LNCaP clone FGC (cell line): ENCODE measurements around the gene CRP.
"Not testable (repeated sequence)": the region's sequence is repeated elsewhere in the genome, so short reads cannot be mapped to it uniquely, and the experiment has no call there.

Experiments
- DNase-seq: peaks from one replicate; pipeline ENCODE4 v3.0.0-alpha.2; 2011; ENCODE audit warnings: low read depth
- H3K4me3 ChIP-seq: 2 replicates; pipeline ENCODE4 v1.5.1; 2011; ENCODE audit warnings: mild to moderate bottlenecking, low read depth, low read length, control low read depth
- CTCF ChIP-seq: IDR thresholded peaks from 2 replicates; pipeline ENCODE4 v1.5.1; 2012; ENCODE audit warnings: mild to moderate bottlenecking; ENCODE audit not compliant: control insufficient read depth, insufficient read depth; ENCODE audit errors: extremely low read depth

The CRP gene

GRCh38 chr1:159750621-159751020 lies 36.2 kb upstream of the CRP start:
- TF ChIP-seq CTCF = no peak
- DNase-seq = no peak
- H3K4me3 ChIP-seq = no peak overlapping the region

- DNase-seq = no peak
- no peak for TF ChIP-seq CTCF
- H3K4me3 ChIP-seq = no peak overlapping the region
These were observed 35.2 kb upstream of the CRP start for GRCh38 chr1:159749630-159750029.

- no peak for DNase-seq
- no peak for TF ChIP-seq CTCF
- H3K4me3 ChIP-seq = no peak overlapping the region
These were observed 34.0 kb upstream of the CRP start for GRCh38 chr1:159748370-159748769.

- no peak for DNase-seq
- TF ChIP-seq CTCF = no peak
- H3K4me3 ChIP-seq = no peak overlapping the region
These were observed 32.3 kb upstream of the CRP start for GRCh38 chr1:159746666-159747065.

- DNase-seq = no peak
- TF ChIP-seq CTCF = no peak
- H3K4me3 ChIP-seq = no peak overlapping the region
These were observed 29.4 kb upstream of the CRP start for GRCh38 chr1:159743651-159744410.

- no peak overlapping the region for H3K4me3 ChIP-seq
- no peak for TF ChIP-seq CTCF
- no peak for DNase-seq
These were observed 23.0 kb upstream of the CRP start for GRCh38 chr1:159737238-159737916.

- not testable (repeated sequence) for H3K4me3 ChIP-seq, DNase-seq
These were observed 8.8 kb upstream of the CRP start for GRCh38 chr1:159723188-159723587.
